IgD-negative memory B cell (primary cell): ENCODE data around the gene CRYZ. TPM values are rescaled to one million over a fixed set of nuclear protein-coding genes. Genes with fewer than 3 reads are reported as not detected.
"Not testable (repeated sequence)": the region's sequence is repeated elsewhere in the genome, so short reads cannot be mapped to it uniquely, and the experiment has no call there.

Experiments used
- H3K27ac Mint-ChIP-seq, 3 donors: one replicate each; pipeline ENCODE4 v1.8.0; 2020 to 2022; ENCODE audit warnings: mild to moderate bottlenecking in 3 of 3, mixed read lengths in 3 of 3, moderate library complexity in 1 of 3
- H3K27me3 Mint-ChIP-seq: one replicate; pipeline ENCODE4 v1.8.0; 2021; ENCODE audit warnings: mixed read lengths
- H3K36me3 Mint-ChIP-seq: one replicate; pipeline ENCODE4 v1.8.0; 2020; ENCODE audit warnings: mild to moderate bottlenecking, mixed read lengths
- H3K4me1 Mint-ChIP-seq, 3 donors: one replicate each; pipeline ENCODE4 v1.8.0; 2020 to 2022; ENCODE audit warnings: mixed read lengths in 3 of 3, mild to moderate bottlenecking in 1 of 3
- H3K4me3 Mint-ChIP-seq, 4 donors: one replicate each; pipeline ENCODE4 v1.8.0; 2020 to 2022; ENCODE audit warnings: mild to moderate bottlenecking in 4 of 4, mixed read lengths in 4 of 4, moderate library complexity in 3 of 4
- H3K9me3 Mint-ChIP-seq, 3 donors: one replicate each; pipeline ENCODE4 v1.8.0; 2020 to 2021; ENCODE audit warnings: mixed read lengths in 3 of 3, mild to moderate bottlenecking in 1 of 3
- polyA plus RNA-seq: library from polyadenylated mRNA; unstranded; fragments of 300-500 nt; fragmentation: Illumina TruSeq; gene quantifications from one replicate; pipeline ENCODE4 v1.2.3, GENCODE V29; 2021

Gene CRYZ
- polyA plus RNA-seq, 1 donor from 2014 or later, result 51.1 TPM

DNA sequence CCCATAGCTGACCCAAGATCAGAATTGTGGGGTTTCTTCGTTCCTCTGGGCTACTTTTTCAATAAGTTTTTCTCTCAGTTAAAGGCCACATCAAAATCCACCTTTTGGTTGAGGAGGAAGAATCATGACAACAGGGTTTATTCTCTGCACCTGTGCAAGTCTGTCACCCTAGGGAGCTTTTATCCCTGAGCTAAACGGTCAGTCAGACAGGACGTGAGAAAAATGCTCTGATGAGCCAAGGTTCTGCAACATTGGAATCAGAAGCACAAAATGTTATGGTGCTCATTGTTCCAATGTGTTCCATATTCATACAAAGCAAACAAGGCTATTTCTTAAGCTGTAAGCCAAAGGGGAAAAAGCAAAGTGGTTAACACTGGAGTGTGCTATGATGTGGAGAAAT, 51.8 kb downstream of the CRYZ start:
- Mint-ChIP-seq H3K36me3 (no peaks in the 10 kb centered on the region), H3K4me1 (peaks cover 10 to 13% (median 12%) of the 10 kb centered on the region in 3 donors), H3K27me3 (no peaks in the 10 kb centered on the region), H3K4me3 (peak overlapping the region in 1 of 4 donors; percentile 85), H3K27ac (no peak overlapping the region), H3K9me3 (no peaks in the 10 kb centered on the region)

DNA sequence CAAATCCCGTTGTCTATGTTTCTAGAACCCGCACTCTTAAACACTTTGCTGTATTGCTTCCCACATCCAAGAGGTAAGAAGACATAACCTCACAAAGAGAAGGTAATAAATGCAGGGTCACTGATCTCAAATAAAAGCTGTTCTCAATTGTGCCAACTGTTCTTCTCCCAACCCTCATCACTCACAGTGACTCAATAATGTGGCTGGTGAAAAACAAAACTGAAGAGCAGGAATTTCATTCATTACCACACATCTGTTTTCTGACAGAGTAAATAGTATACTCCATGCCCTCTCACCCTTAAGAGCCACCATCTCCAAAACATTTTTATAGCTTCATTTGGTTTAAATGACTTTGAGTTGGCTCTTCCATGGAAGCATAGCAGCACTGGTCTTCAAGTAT, 53.0 kb downstream of the CRYZ start:
- no peaks in the 10 kb centered on the region for H3K9me3 Mint-ChIP-seq
- H3K36me3 Mint-ChIP-seq, result no peaks in the 10 kb centered on the region
- H3K27ac Mint-ChIP-seq, result no peak overlapping the region
- H3K4me1 Mint-ChIP-seq, result peaks cover 10 to 14% (median 12%) of the 10 kb centered on the region in 3 donors
- peaks cover 2% of the 10 kb centered on the region for H3K27me3 Mint-ChIP-seq
- peak overlapping the region in 1 of 4 donors; percentile 58 for H3K4me3 Mint-ChIP-seq

DNA sequence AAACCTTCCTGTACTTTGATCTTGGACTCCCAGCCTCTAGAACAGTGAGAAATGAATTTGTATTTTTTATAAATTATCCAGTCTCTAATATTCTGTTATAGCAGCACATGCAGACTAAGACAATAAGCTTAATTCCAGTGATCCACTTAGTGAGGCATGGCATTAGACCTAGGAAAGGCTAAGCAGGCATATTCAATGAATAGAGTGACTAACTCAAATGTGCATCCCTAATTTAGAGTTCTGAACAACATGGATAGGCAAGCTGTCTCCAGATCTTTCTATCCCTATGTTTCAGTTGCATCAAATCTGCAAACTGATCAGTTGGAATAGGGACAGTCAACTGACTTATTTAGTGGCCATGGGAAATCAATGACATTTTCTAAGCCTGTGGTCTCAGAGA, 54.9 kb downstream of the CRYZ start:
- no peaks in the 10 kb centered on the region for H3K36me3 Mint-ChIP-seq
- H3K4me3 Mint-ChIP-seq, result no peak overlapping the region
- no peaks in the 10 kb centered on the region for H3K9me3 Mint-ChIP-seq
- H3K4me1 Mint-ChIP-seq, result peaks cover 19 to 26% (median 24%) of the 10 kb centered on the region in 3 donors
- H3K27me3 Mint-ChIP-seq, result peaks cover 14% of the 10 kb centered on the region
- no peak overlapping the region for H3K27ac Mint-ChIP-seq

DNA sequence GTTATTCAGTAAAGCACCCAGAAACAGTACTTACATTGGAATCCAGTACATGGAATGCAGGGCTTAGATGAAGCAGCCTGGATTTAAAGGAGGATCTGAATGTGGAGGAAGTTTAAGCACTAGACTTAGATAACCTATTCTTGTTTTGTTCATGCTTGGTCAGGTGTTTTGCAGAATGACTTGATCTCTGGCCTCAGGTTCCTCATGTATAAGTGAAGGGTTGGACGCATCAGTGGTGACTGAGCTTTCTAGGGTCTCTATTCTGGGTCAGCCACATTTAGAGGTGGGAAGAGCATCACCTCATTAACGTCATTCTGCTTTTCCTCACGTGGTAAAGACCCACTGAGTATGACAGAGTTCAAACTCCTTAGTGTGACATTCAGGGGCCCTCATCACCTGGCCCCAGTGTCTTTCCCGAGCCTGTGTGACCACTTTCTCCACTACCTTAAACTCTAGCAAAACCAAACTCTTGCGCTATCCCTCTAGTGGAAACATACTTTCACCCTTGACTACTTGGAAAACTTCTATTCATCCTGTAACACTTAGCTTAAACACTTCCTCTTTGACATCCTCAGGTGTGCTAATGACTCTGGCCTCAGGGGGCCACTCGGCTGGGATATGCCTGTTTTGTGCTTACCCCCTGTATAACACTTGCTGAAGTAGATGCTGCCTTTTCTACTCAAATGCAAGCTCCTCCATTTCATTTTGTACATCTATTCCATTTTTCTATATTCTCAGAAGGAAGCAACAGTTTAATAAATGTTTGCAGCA, 58.4 kb downstream of the CRYZ start:
- peaks cover 20% of the 10 kb centered on the region for H3K27me3 Mint-ChIP-seq

DNA sequence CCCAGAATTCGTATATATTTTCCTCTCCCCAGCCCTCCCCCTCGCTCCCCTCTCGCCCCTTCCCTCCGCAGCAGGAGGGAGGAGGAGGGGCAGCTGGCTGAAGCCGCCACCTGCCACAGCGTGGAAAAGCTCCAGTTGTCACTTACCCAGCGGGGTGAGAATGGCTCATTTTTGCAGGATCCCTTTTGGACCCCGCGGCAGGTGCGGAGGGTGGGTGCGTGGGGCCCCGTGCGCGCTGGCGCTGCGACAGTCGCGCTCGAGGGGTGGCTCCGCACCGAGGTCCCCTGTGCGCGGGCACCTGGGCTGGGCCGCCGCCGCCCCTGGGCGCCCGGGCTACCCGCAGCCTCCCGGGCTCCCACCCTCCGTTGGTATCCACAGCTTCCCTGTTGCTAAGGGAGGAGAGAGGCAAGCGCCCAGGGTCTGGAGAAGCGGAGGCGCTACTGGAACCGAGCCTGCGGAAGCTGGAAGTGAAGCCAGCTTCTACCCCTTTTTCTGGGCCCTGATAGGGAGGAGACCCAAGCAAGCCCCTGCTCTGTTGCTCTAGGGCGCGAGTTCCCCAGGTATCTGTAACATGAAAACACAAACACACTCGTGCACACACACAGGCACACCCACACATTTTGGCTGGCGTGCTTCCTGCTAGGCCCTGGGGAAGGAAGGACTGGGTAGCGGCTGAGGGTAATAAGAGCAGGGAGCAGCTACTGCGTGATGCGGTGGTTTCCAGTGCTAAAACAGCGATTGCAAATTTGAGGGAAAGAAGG, 59.3 kb downstream of the CRYZ start, which contains the start of gene ERICH3:
TSS of gene ERICH3 (minus strand) at position 442 of the 761 bp plus-strand sequence. CDS start at position 169, 273 bp downstream.
- Mint-ChIP-seq H3K27ac (no peak within 1 kb of the TSS), H3K36me3 (peaks cover 3% of the 10 kb centered on the region), H3K4me1 (peaks cover 12 to 17% (median 16%) of the 10 kb centered on the region in 3 donors), H3K27me3 (peaks cover 20% of the 10 kb centered on the region), H3K4me3 (peak within 1 kb of the TSS; percentile 50 to 90 (median 75)), H3K9me3 (peaks cover 0 to 16% (median 10%) of the 10 kb centered on the region in 3 donors)

More for the DNA sequence above, 58.4 kb downstream of the CRYZ start:
- H3K9me3 Mint-ChIP-seq, result peaks cover 0 to 16% (median 10%) of the 10 kb centered on the region in 3 donors
- H3K36me3 Mint-ChIP-seq, result peaks cover 3% of the 10 kb centered on the region
- peaks cover 12 to 17% (median 16%) of the 10 kb centered on the region in 3 donors for H3K4me1 Mint-ChIP-seq
- H3K27ac Mint-ChIP-seq, result no peak overlapping the region
- H3K4me3 Mint-ChIP-seq, result peak overlapping the region; percentile 39 to 87 (median 70)

DNA sequence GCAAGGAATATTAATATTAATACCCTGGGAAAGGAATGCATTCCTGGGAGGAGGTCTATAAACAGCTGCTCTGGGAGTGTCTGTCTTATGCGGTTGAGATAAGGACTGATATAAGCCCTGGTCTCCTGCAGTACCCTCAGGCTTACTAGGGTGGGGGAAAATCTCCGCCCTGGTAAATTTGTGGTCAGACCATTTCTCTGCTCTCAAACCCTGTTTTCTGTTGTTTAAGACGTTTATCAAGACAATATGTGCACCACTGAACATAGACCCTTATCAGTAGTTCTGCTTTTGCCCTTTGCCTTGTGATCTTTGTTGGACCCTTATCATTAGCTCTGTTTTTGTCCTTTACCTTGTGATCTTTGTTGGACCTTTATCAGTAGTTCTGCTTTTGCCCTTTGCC, 62.0 kb downstream of the CRYZ start:
- peaks cover 12 to 17% (median 16%) of the 10 kb centered on the region in 3 donors for H3K4me1 Mint-ChIP-seq
- H3K9me3 Mint-ChIP-seq, result peaks cover 0 to 16% (median 10%) of the 10 kb centered on the region in 3 donors
- H3K4me3 Mint-ChIP-seq, result peak overlapping the region in 1 of 4 donors; percentile 70
- H3K36me3 Mint-ChIP-seq, H3K27ac Mint-ChIP-seq: not testable (repeated sequence)
- peaks cover 22% of the 10 kb centered on the region for H3K27me3 Mint-ChIP-seq

Other genes with a start within 250 kb of the CRYZ start
- not detected for gene LRRC53, start 220.4 kb downstream of the CRYZ start, polyA plus RNA-seq
- not detected for gene ERICH3, start 59.3 kb downstream of the CRYZ start, polyA plus RNA-seq
- gene TYW3, start 102 bp upstream of the CRYZ start, polyA plus RNA-seq, result 9.8 TPM